ENCODE measurements around the gene UBA1. TPM values are rescaled to one million over a fixed set of nuclear protein-coding genes. Genes with fewer than 3 reads are reported as not detected.

The UBA1 gene
- total and polyA plus RNA-seq, 2 of the 8 experiments (the other 6 are each of a cell fraction or from before 2014, with no cell fraction given) = 313 to 458 TPM

DNA sequence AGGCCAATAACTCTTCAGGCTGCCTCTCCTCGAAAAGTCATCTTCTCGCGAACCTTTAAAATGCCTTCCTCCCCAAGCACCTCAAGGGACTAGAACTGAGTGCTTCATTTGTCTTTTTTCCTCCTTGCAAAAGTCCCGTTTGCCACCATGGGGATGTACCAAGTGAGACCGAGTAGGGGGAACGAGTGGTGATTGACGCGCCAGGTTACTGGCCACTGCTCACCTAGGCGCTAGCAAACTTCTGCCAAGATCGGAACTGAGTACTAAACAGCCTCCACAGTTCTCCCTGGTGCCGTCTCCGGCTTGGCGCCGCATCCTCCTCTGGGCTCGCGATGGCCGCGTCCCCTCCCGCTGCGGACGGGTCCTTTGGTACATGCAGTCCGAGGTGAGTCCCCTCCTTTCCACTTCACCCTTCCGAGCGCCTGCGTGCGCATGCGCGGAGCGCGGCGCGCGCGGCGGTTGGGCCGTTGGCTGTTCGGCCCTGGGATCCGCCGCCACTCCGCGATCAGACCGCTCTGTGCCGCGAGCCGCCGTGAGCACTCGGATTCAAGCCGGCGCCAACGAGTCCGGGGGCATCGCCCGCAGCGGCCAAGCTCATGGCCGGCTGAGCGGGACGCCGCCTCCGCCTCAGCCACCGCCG is 24.8 kb downstream of the UBA1 start, which contains the start of gene CDK16 (continued):
- TF ChIP-seq, protein P1, sequence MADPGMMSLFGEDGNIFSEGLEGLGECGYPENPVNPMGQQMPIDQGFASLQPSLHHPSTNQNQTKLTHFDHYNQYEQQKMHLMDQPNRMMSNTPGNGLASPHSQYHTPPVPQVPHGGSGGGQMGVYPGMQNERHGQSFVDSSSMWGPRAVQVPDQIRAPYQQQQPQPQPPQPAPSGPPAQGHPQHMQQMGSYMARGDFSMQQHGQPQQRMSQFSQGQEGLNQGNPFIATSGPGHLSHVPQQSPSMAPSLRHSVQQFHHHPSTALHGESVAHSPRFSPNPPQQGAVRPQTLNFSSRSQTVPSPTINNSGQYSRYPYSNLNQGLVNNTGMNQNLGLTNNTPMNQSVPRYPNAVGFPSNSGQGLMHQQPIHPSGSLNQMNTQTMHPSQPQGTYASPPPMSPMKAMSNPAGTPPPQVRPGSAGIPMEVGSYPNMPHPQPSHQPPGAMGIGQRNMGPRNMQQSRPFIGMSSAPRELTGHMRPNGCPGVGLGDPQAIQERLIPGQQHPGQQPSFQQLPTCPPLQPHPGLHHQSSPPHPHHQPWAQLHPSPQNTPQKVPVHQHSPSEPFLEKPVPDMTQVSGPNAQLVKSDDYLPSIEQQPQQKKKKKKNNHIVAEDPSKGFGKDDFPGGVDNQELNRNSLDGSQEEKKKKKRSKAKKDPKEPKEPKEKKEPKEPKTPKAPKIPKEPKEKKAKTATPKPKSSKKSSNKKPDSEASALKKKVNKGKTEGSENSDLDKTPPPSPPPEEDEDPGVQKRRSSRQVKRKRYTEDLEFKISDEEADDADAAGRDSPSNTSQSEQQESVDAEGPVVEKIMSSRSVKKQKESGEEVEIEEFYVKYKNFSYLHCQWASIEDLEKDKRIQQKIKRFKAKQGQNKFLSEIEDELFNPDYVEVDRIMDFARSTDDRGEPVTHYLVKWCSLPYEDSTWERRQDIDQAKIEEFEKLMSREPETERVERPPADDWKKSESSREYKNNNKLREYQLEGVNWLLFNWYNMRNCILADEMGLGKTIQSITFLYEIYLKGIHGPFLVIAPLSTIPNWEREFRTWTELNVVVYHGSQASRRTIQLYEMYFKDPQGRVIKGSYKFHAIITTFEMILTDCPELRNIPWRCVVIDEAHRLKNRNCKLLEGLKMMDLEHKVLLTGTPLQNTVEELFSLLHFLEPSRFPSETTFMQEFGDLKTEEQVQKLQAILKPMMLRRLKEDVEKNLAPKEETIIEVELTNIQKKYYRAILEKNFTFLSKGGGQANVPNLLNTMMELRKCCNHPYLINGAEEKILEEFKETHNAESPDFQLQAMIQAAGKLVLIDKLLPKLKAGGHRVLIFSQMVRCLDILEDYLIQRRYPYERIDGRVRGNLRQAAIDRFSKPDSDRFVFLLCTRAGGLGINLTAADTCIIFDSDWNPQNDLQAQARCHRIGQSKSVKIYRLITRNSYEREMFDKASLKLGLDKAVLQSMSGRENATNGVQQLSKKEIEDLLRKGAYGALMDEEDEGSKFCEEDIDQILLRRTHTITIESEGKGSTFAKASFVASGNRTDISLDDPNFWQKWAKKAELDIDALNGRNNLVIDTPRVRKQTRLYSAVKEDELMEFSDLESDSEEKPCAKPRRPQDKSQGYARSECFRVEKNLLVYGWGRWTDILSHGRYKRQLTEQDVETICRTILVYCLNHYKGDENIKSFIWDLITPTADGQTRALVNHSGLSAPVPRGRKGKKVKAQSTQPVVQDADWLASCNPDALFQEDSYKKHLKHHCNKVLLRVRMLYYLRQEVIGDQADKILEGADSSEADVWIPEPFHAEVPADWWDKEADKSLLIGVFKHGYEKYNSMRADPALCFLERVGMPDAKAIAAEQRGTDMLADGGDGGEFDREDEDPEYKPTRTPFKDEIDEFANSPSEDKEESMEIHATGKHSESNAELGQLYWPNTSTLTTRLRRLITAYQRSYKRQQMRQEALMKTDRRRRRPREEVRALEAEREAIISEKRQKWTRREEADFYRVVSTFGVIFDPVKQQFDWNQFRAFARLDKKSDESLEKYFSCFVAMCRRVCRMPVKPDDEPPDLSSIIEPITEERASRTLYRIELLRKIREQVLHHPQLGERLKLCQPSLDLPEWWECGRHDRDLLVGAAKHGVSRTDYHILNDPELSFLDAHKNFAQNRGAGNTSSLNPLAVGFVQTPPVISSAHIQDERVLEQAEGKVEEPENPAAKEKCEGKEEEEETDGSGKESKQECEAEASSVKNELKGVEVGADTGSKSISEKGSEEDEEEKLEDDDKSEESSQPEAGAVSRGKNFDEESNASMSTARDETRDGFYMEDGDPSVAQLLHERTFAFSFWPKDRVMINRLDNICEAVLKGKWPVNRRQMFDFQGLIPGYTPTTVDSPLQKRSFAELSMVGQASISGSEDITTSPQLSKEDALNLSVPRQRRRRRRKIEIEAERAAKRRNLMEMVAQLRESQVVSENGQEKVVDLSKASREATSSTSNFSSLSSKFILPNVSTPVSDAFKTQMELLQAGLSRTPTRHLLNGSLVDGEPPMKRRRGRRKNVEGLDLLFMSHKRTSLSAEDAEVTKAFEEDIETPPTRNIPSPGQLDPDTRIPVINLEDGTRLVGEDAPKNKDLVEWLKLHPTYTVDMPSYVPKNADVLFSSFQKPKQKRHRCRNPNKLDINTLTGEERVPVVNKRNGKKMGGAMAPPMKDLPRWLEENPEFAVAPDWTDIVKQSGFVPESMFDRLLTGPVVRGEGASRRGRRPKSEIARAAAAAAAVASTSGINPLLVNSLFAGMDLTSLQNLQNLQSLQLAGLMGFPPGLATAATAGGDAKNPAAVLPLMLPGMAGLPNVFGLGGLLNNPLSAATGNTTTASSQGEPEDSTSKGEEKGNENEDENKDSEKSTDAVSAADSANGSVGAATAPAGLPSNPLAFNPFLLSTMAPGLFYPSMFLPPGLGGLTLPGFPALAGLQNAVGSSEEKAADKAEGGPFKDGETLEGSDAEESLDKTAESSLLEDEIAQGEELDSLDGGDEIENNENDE (IDR thresholded peaks at IDR 0.05; ENCODE audit: insufficient replicate concordance, low read length) = no peak
- 0 out of 2 replicates have a peak, but pooled peaks have one; percentile 9 for TF ChIP-seq EGR1 (IDR thresholded peaks at IDR 0.05; ENCODE audit: borderline replicate concordance, low read depth, low read length)
- no peak for TF ChIP-seq SP2 (IDR thresholded peaks at IDR 0.05; ENCODE audit: low read length)
- TF ChIP-seq KDM5A (IDR thresholded peaks at IDR 0.05; ENCODE audit: low read length) = no peak
- no peak for TF ChIP-seq RBBP5 (IDR thresholded peaks at IDR 0.05; ENCODE audit: borderline replicate concordance, low read depth, low read length)
- no peak for TF ChIP-seq SAP30 (IDR thresholded peaks at IDR 0.05; ENCODE audit: insufficient read depth, insufficient replicate concordance, low read length)
- no peak for TF ChIP-seq KDM4A (IDR thresholded peaks at IDR 0.05; ENCODE audit: low read depth, low read length, severe bottlenecking)
- no peak for TF ChIP-seq CBX5 (IDR thresholded peaks at IDR 0.05; ENCODE audit: low read depth, low read length)
- TF ChIP-seq ZNF274 (IDR thresholded peaks at IDR 0.05; ENCODE audit: borderline replicate concordance, extremely low read depth, low read length) = no peak
- no peak for TF ChIP-seq CTBP2 (IDR thresholded peaks at IDR 0.05; ENCODE audit: borderline replicate concordance, insufficient read depth, insufficient read length, low read length)
- TF ChIP-seq YY1 (IDR thresholded peaks at IDR 0.05; ENCODE audit: low read depth, low read length) = no peak

All from H1 (cell line).